CD4-positive, CD25-positive, alpha-beta regulatory T cell (primary cell): ENCODE data around the gene TFPI. TPM values are rescaled to one million over a fixed set of nuclear protein-coding genes. Genes with fewer than 3 reads are reported as not detected.

ENCODE experiments used
- ATAC-seq, 2 donors: fragments of 150-1000 bp; cut with Tn5 transposase; one replicate each; pipeline ENCODE4 v1.10.0; 2021; ENCODE audit warnings: low read depth in 2 of 2, moderate number of reproducible peaks in 2 of 2, moderate library complexity in 1 of 2
- DNase-seq, 3 donors: peaks; one replicate each; pipeline versions ENCODE4 v3.0.0 to v3.0.0-alpha.2; 2012 to 2022; ENCODE audit warnings: mixed read lengths in 1 of 3
- H3K27ac ChIP-seq: one replicate; pipeline ENCODE4 v1.7.0; 2013; ENCODE audit warnings: mild to moderate bottlenecking, low read length; ENCODE audit not compliant: insufficient read depth, poor library complexity, severe bottlenecking
- H3K27me3 ChIP-seq: one replicate; pipeline ENCODE4 v1.7.0; 2013; ENCODE audit warnings: low read length; ENCODE audit not compliant: control insufficient read depth, insufficient read depth
- H3K36me3 ChIP-seq: one replicate; pipeline ENCODE4 v1.7.0; 2013; ENCODE audit warnings: mild to moderate bottlenecking, low read length, moderate library complexity; ENCODE audit not compliant: control insufficient read depth, insufficient read depth
- H3K4me1 ChIP-seq: 2 replicates; pipeline ENCODE4 v1.7.0; 2013; ENCODE audit warnings: mild to moderate bottlenecking, low read length; ENCODE audit not compliant: insufficient read depth, control insufficient read depth, poor library complexity, severe bottlenecking
- H3K4me3 ChIP-seq: one replicate; pipeline ENCODE4 v1.7.0; 2013; ENCODE audit warnings: low read depth, mild to moderate bottlenecking, low read length, moderate library complexity
- H3K9me3 ChIP-seq, 2 experiments: 1 replicate in 1 of 2; 2 replicates in 1 of 2; pipeline ENCODE4 v1.7.0; 2013; ENCODE audit warnings: low read length in 2 of 2, mild to moderate bottlenecking in 1 of 2, moderate library complexity in 1 of 2; ENCODE audit not compliant: control insufficient read depth in 2 of 2
- H3K27ac Mint-ChIP-seq, 3 donors: one replicate each; pipeline ENCODE4 v1.8.0; 2020 to 2022; ENCODE audit warnings: mild to moderate bottlenecking in 3 of 3, mixed read lengths in 3 of 3, moderate library complexity in 2 of 3
- H3K27me3 Mint-ChIP-seq: one replicate; pipeline ENCODE4 v1.8.0; 2022; ENCODE audit warnings: mild to moderate bottlenecking, mixed read lengths
- H3K36me3 Mint-ChIP-seq: one replicate; pipeline ENCODE4 v1.8.0; 2020; ENCODE audit warnings: mixed read lengths
- H3K4me1 Mint-ChIP-seq, 4 donors: one replicate each; pipeline ENCODE4 v1.8.0; 2020 to 2022; ENCODE audit warnings: mixed read lengths in 4 of 4, mild to moderate bottlenecking in 1 of 4
- H3K4me3 Mint-ChIP-seq, 4 donors: one replicate each; pipeline ENCODE4 v1.8.0; 2020 to 2022; ENCODE audit warnings: mild to moderate bottlenecking in 4 of 4, mixed read lengths in 4 of 4, moderate library complexity in 3 of 4
- H3K9me3 Mint-ChIP-seq, 7 donors: one replicate each; pipeline ENCODE4 v1.8.0; 2020 to 2022; ENCODE audit warnings: mixed read lengths in 7 of 7, mild to moderate bottlenecking in 3 of 7, moderate library complexity in 2 of 7
- polyA plus RNA-seq, 4 donors: library from polyadenylated mRNA; unstranded; fragments of 300-500 nt; fragmentation: Illumina TruSeq; gene quantifications; one replicate each; pipeline ENCODE4 v1.2.3, GENCODE V29; 2021
- total RNA-seq: library from RNA; stranded (reverse); gene quantifications from one replicate; pipeline ENCODE4 v1.2.3, GENCODE V29; 2022

The TFPI gene
- total and polyA plus RNA-seq, 5 donors from 2014 or later, result 1.3 TPM; not detected in 4

GRCh38 chr2:187429989-187430388, 124.2 kb downstream of the TFPI start:
- Histone ChIP-seq H3K4me3 (no peak overlapping the region), H3K9me3 (no peaks in the 10 kb centered on the region), H3K27me3 (no peaks in the 10 kb centered on the region), H3K36me3 (no peaks in the 10 kb centered on the region), H3K27ac (no peak overlapping the region), H3K4me1 (no peaks in the 10 kb centered on the region)
- Mint-ChIP-seq H3K4me3 (no peak overlapping the region), H3K9me3 (peaks cover 0 to 4% (median 0%) of the 10 kb centered on the region in 7 donors), H3K27ac (no peak overlapping the region), H3K4me1 (no peaks in the 10 kb centered on the region), H3K27me3 (no peaks in the 10 kb centered on the region), H3K36me3 (no peaks in the 10 kb centered on the region)
- no peak for DNase-seq
- no peak for ATAC-seq

- Histone ChIP-seq H3K36me3 (no peaks in the 10 kb centered on the region), H3K27me3 (no peaks in the 10 kb centered on the region), H3K9me3 (no peaks in the 10 kb centered on the region), H3K4me1 (no peaks in the 10 kb centered on the region), H3K27ac (no peak overlapping the region), H3K4me3 (no peak overlapping the region)
- H3K9me3 Mint-ChIP-seq, result peaks cover 0 to 4% (median 0%) of the 10 kb centered on the region in 7 donors
- no peaks in the 10 kb centered on the region for H3K36me3 Mint-ChIP-seq
- H3K27me3 Mint-ChIP-seq, result no peaks in the 10 kb centered on the region
- H3K4me3 Mint-ChIP-seq, result no peak overlapping the region
- ATAC-seq (no peak), DNase-seq (no peak)
- H3K27ac Mint-ChIP-seq, result no peak overlapping the region
- H3K4me1 Mint-ChIP-seq, result no peaks in the 10 kb centered on the region
Observed at GRCh38 chr2:187424146-187424545, 130.1 kb downstream of the TFPI start.

- no peak overlapping the region for H3K27ac ChIP-seq
- DNase-seq (no peak), ATAC-seq (no peak)
- no peaks in the 10 kb centered on the region for H3K9me3 ChIP-seq
- no peaks in the 10 kb centered on the region for H3K36me3 ChIP-seq
- H3K36me3 Mint-ChIP-seq, result no peaks in the 10 kb centered on the region
- H3K9me3 Mint-ChIP-seq, result peaks cover 0 to 4% (median 0%) of the 10 kb centered on the region in 7 donors
- H3K27ac Mint-ChIP-seq, result no peak overlapping the region
- H3K4me3 ChIP-seq, result no peak overlapping the region
- no peak overlapping the region for H3K4me3 Mint-ChIP-seq
- H3K4me1 Mint-ChIP-seq, result no peaks in the 10 kb centered on the region
- no peaks in the 10 kb centered on the region for H3K27me3 Mint-ChIP-seq
- H3K27me3 ChIP-seq, result no peaks in the 10 kb centered on the region
- H3K4me1 ChIP-seq, result no peaks in the 10 kb centered on the region
Observed at GRCh38 chr2:187422282-187422681, 132.0 kb downstream of the TFPI start.

- Mint-ChIP-seq H3K36me3 (no peaks in the 10 kb centered on the region), H3K27ac (no peak overlapping the region), H3K27me3 (no peaks in the 10 kb centered on the region), H3K4me3 (no peak overlapping the region), H3K4me1 (no peaks in the 10 kb centered on the region), H3K9me3 (peaks cover 0 to 2% (median 0%) of the 10 kb centered on the region in 7 donors)
- Histone ChIP-seq H3K4me3 (no peak overlapping the region), H3K27ac (no peak overlapping the region), H3K9me3 (no peaks in the 10 kb centered on the region), H3K36me3 (no peaks in the 10 kb centered on the region), H3K4me1 (no peaks in the 10 kb centered on the region), H3K27me3 (no peaks in the 10 kb centered on the region)
- DNase-seq, result no peak
- no peak for ATAC-seq
Observed at GRCh38 chr2:187421519-187421918, 132.7 kb downstream of the TFPI start.

- DNase-seq (no peak), ATAC-seq (no peak)
- peaks cover 0 to 3% (median 0%) of the 10 kb centered on the region in 7 donors for H3K9me3 Mint-ChIP-seq
- no peak overlapping the region for H3K27ac Mint-ChIP-seq
- H3K36me3 ChIP-seq, result no peaks in the 10 kb centered on the region
- H3K27me3 ChIP-seq, result no peaks in the 10 kb centered on the region
- H3K27me3 Mint-ChIP-seq, result no peaks in the 10 kb centered on the region
- no peaks in the 10 kb centered on the region for H3K36me3 Mint-ChIP-seq
- no peak overlapping the region for H3K4me3 ChIP-seq
- no peak overlapping the region for H3K4me3 Mint-ChIP-seq
- no peak overlapping the region for H3K27ac ChIP-seq
- H3K4me1 ChIP-seq, result no peaks in the 10 kb centered on the region
- no peaks in the 10 kb centered on the region for H3K4me1 Mint-ChIP-seq
- no peaks in the 10 kb centered on the region for H3K9me3 ChIP-seq
Observed at GRCh38 chr2:187419808-187420207, 134.4 kb downstream of the TFPI start.

- no peak overlapping the region for H3K27ac Mint-ChIP-seq
- Histone ChIP-seq H3K36me3 (no peaks in the 10 kb centered on the region), H3K4me1 (no peaks in the 10 kb centered on the region), H3K27ac (no peak overlapping the region), H3K9me3 (peaks cover 0 to 2% of the 10 kb centered on the region in 2 experiments), H3K27me3 (no peaks in the 10 kb centered on the region), H3K4me3 (no peak overlapping the region)
- no peak overlapping the region for H3K4me3 Mint-ChIP-seq
- ATAC-seq, result no peak
- no peaks in the 10 kb centered on the region for H3K27me3 Mint-ChIP-seq
- H3K36me3 Mint-ChIP-seq, result no peaks in the 10 kb centered on the region
- H3K9me3 Mint-ChIP-seq, result peaks cover 0 to 5% (median 2%) of the 10 kb centered on the region in 7 donors
- DNase-seq, result no peak
- H3K4me1 Mint-ChIP-seq, result no peaks in the 10 kb centered on the region
Observed at GRCh38 chr2:187415449-187415848, 138.8 kb downstream of the TFPI start.

Other genes starting within 250 kb of the TFPI start
- gene CALCRL, start 106.2 kb downstream of the TFPI start, total RNA-seq, result 0.57 TPM
- gene CALCRL, start 106.2 kb downstream of the TFPI start, polyA plus RNA-seq, result under 1 TPM in 2 of 4 donors, not detected in 2; 0.15 to 0.20 TPM